ENCODE measurements around the gene UGT2A3. TPM values are rescaled to one million over a fixed set of nuclear protein-coding genes. Genes with fewer than 3 reads are reported as not detected.

Gene UGT2A3
- total and polyA plus RNA-seq, 2 experiments from 2014 or later, result 30.3 to 126 TPM

GRCh38 chr4:68953056-68953596, 1.5 kb upstream of the UGT2A3 start:
- Histone ChIP-seq H3K27me3 (no peaks in the 10 kb centered on the region), H3K4me1 (ENCODE audit: insufficient read depth) (peaks cover 9% of the 10 kb centered on the region), H3K9me3 (ENCODE audit: low read depth) (no peaks in the 10 kb centered on the region), H3K4me3 (no peak overlapping the region), H3K36me3 (replicated peaks; ENCODE audit: insufficient read depth, low read depth) (no peaks in the 10 kb centered on the region), H2AFZ (no peak overlapping the region), H3K27ac (peak overlapping the region; percentile 48), H4K20me1 (ENCODE audit: insufficient read depth, poor library complexity, severe bottlenecking) (no peaks in the 10 kb centered on the region), H3K4me2 (no peak overlapping the region), H3K9me2 (replicated peaks; ENCODE audit: insufficient read depth) (no peaks in the 10 kb centered on the region), H3K79me2 (no peaks in the 10 kb centered on the region)
- WGBS (ENCODE audit: low lambda C conversion rate, missing lambda C conversion rate), result 39% methylated on average over 2 of the region's 2 CpGs
- TF ChIP-seq EZH2 (IDR thresholded peaks at IDR 0.05; ENCODE audit: borderline replicate concordance) (no peak), EZH2phosphoT487 (IDR thresholded peaks at IDR 0.05; ENCODE audit: low read depth, severe bottlenecking, unreplicated experiment) (no peak), CTCF (IDR thresholded peaks at IDR 0.05; ENCODE audit: poor library complexity) (no peak)
- no peak for DNase-seq (ENCODE audit: low spot score)

GRCh38 chr4:68951806-68952585, 392 bp upstream of the UGT2A3 start:
- H3K79me2 ChIP-seq, result no peaks in the 10 kb centered on the region
- no peak overlapping the region for H3K4me3 ChIP-seq
- no peaks in the 10 kb centered on the region for H3K27me3 ChIP-seq
- H3K9me3 ChIP-seq (ENCODE audit: low read depth), result no peaks in the 10 kb centered on the region
- peak overlapping the region; percentile 75 for H3K27ac ChIP-seq
- WGBS (ENCODE audit: low lambda C conversion rate, missing lambda C conversion rate), result 36% methylated on average over 2 of the region's 2 CpGs
- no peaks in the 10 kb centered on the region for H4K20me1 ChIP-seq (ENCODE audit: insufficient read depth, poor library complexity, severe bottlenecking)
- no peaks in the 10 kb centered on the region for H3K9me2 ChIP-seq (replicated peaks; ENCODE audit: insufficient read depth)
- no peak for DNase-seq (ENCODE audit: low spot score)
- H2AFZ ChIP-seq, result no peak overlapping the region
- peaks cover 9% of the 10 kb centered on the region for H3K4me1 ChIP-seq (ENCODE audit: insufficient read depth)
- TF ChIP-seq CTCF (IDR thresholded peaks at IDR 0.05; ENCODE audit: poor library complexity) (no peak), EZH2 (IDR thresholded peaks at IDR 0.05; ENCODE audit: borderline replicate concordance) (no peak), EZH2phosphoT487 (IDR thresholded peaks at IDR 0.05; ENCODE audit: low read depth, severe bottlenecking, unreplicated experiment) (no peak)
- H3K4me2 ChIP-seq, result peak overlapping the region; percentile 7
- no peaks in the 10 kb centered on the region for H3K36me3 ChIP-seq (replicated peaks; ENCODE audit: insufficient read depth, low read depth)

- Histone ChIP-seq H3K9me2 (replicated peaks; ENCODE audit: insufficient read depth) (no peaks in the 10 kb centered on the region), H3K79me2 (peaks cover 2% of the 10 kb centered on the region), H3K4me3 (peak overlapping the region; percentile 12), H2AFZ (no peak overlapping the region), H3K36me3 (replicated peaks; ENCODE audit: insufficient read depth, low read depth) (no peaks in the 10 kb centered on the region), H4K20me1 (ENCODE audit: insufficient read depth, poor library complexity, severe bottlenecking) (no peaks in the 10 kb centered on the region), H3K4me2 (peak overlapping the region; percentile 48), H3K4me1 (ENCODE audit: insufficient read depth) (peaks cover 9% of the 10 kb centered on the region), H3K27ac (peak overlapping the region; percentile 75), H3K27me3 (no peaks in the 10 kb centered on the region), H3K9me3 (ENCODE audit: low read depth) (no peaks in the 10 kb centered on the region)
- no peak for DNase-seq (ENCODE audit: low spot score)
- no peak for TF ChIP-seq EZH2 (IDR thresholded peaks at IDR 0.05; ENCODE audit: borderline replicate concordance)
- TF ChIP-seq CTCF (IDR thresholded peaks at IDR 0.05; ENCODE audit: poor library complexity), result no peak
- no peak for TF ChIP-seq EZH2phosphoT487 (IDR thresholded peaks at IDR 0.05; ENCODE audit: low read depth, severe bottlenecking, unreplicated experiment)
- 90% methylated on average over 2 of the region's 2 CpGs for WGBS (ENCODE audit: low lambda C conversion rate, missing lambda C conversion rate)
Measured at GRCh38 chr4:68950033-68950432, 1.6 kb downstream of the UGT2A3 start.
